Body of pancreas (tissue), 4 donors: ENCODE data around the gene MTHFD1. TPM values are rescaled to one million over a fixed set of nuclear protein-coding genes. Genes with fewer than 3 reads are reported as not detected.

ENCODE experiments used
- ATAC-seq: fragments of 150-250 bp; one replicate; pipeline ENCODE4 v1.9.1; 2016
- DNase-seq, 4 donors: peaks; one replicate each; pipeline ENCODE4 v3.0.0-alpha.2; 2019
- H3K27ac ChIP-seq, 4 donors: fragments of 200-600 bp; sonication (generic); 1 replicate in 3 of 4; 2 replicates in 1 of 4; pipeline versions ENCODE4 v1.5.1 to v1.6.1; 2016 to 2019; ENCODE audit warnings: mild to moderate bottlenecking in 1 of 4, mixed read lengths in 1 of 4, moderate library complexity in 1 of 4
- H3K27me3 ChIP-seq, 2 donors: fragments of 200-600 bp; sonication (generic); one replicate each; pipeline ENCODE4 v1.6.0; 2016; ENCODE audit warnings: mild to moderate bottlenecking in 1 of 2
- H3K36me3 ChIP-seq, 2 donors: fragments of 200-600 bp; sonication (generic); replicated peaks in 1 of 2; 2 replicates each; pipeline ENCODE4 v1.5.1; 2016; ENCODE audit warnings: low read depth in 2 of 2; ENCODE audit not compliant: insufficient read depth in 1 of 2
- H3K4me1 ChIP-seq: fragments of 200-600 bp; sonication (generic); one replicate; pipeline ENCODE4 v1.6.0; 2016
- H3K4me3 ChIP-seq, 2 donors: fragments of 200-600 bp; sonication (generic); 1 replicate in 1 of 2; 2 replicates in 1 of 2; pipeline ENCODE4 v1.5.1; 2016 to 2019
- H3K9me3 ChIP-seq, 3 donors: fragments of 200-600 bp; sonication (generic); 1 replicate in 2 of 3; 2 replicates in 1 of 3; pipeline ENCODE4 v1.5.1; 2016
- POLR2A ChIP-seq, 3 donors: fragments of 450-650 bp; IDR thresholded peaks; one replicate each; pipeline ENCODE4 v1.6.1; 2016; ENCODE audit warnings: antibody characterized with exemption in 3 of 3, mild to moderate bottlenecking in 2 of 3
- WGBS, 2 donors: methylation state at CpG; one replicate each; pipeline ENCODE4 v1.1.5; 2017; 5-methylcytosine and 5-hydroxymethylcytosine counted together
- intact Hi-C: fragments of 100-400 bp; cut with DNase I; formaldehyde crosslinking; loops from one replicate; pipeline ENCODE4 v1.15.1; 2023
- total RNA-seq, 2 donors: library from RNA; depleted of rRNA; stranded (reverse); fragments of >200 nt; gene quantifications; one replicate each; pipeline ENCODE4 v1.1.0, GENCODE V29; 2016
- TF ChIP-seq, protein P1 (sequence below), 7 experiments: fragments of 450-650 bp in 4 of 7; fragments of 200-600 bp in 3 of 7; sonication (generic) in 3 of 7; IDR thresholded peaks; one replicate each; pipeline ENCODE4 v1.5.1; 2016 to 2019; ENCODE audit warnings: antibody characterized with exemption in 7 of 7

MTHFD1 gene
- total RNA-seq, 2 donors from 2014 or later: 20.2 to 29.3 TPM

DNA sequence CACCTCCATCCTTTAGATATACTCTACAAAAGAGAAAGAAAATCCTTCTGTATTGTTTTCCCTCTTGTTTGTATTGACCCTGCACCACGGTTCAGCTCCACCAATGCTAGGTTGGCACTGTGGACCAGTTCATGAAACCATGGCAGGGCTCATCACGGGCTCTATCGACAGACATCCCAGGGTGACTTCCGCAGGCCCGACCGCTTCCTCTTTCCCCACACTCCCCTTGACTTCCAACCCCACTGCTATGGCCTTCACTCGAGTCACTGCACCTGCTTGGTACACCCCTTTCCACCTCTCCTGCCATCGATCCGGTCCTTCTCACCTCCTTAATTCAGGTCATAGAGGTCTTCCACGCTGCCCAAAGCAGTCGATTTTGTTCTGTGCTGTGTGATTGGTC lies 56.0 kb downstream of the MTHFD1 start:
- peaks cover 0 to 19% of the 10 kb centered on the region in 2 donors for H3K36me3 ChIP-seq
- intact Hi-C loops: no loop called here
- H3K4me3 ChIP-seq: no peak overlapping the region
- peaks cover under 1% of the 10 kb centered on the region for H3K4me1 ChIP-seq
- H3K27me3 ChIP-seq: no peaks in the 10 kb centered on the region
- no peak overlapping the region for H3K27ac ChIP-seq
- DNase-seq (no peak), ATAC-seq (no peak)
- 85 to 94% methylated on average over 11 of the region's 11 CpGs for WGBS, 2 donors
- no peak for TF ChIP-seq POLR2A (IDR thresholded peaks at IDR 0.05)
- TF ChIP-seq, protein P1, sequence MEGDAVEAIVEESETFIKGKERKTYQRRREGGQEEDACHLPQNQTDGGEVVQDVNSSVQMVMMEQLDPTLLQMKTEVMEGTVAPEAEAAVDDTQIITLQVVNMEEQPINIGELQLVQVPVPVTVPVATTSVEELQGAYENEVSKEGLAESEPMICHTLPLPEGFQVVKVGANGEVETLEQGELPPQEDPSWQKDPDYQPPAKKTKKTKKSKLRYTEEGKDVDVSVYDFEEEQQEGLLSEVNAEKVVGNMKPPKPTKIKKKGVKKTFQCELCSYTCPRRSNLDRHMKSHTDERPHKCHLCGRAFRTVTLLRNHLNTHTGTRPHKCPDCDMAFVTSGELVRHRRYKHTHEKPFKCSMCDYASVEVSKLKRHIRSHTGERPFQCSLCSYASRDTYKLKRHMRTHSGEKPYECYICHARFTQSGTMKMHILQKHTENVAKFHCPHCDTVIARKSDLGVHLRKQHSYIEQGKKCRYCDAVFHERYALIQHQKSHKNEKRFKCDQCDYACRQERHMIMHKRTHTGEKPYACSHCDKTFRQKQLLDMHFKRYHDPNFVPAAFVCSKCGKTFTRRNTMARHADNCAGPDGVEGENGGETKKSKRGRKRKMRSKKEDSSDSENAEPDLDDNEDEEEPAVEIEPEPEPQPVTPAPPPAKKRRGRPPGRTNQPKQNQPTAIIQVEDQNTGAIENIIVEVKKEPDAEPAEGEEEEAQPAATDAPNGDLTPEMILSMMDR (IDR thresholded peaks at IDR 0.05): no peak
- H3K9me3 ChIP-seq: no peaks in the 10 kb centered on the region

DNA sequence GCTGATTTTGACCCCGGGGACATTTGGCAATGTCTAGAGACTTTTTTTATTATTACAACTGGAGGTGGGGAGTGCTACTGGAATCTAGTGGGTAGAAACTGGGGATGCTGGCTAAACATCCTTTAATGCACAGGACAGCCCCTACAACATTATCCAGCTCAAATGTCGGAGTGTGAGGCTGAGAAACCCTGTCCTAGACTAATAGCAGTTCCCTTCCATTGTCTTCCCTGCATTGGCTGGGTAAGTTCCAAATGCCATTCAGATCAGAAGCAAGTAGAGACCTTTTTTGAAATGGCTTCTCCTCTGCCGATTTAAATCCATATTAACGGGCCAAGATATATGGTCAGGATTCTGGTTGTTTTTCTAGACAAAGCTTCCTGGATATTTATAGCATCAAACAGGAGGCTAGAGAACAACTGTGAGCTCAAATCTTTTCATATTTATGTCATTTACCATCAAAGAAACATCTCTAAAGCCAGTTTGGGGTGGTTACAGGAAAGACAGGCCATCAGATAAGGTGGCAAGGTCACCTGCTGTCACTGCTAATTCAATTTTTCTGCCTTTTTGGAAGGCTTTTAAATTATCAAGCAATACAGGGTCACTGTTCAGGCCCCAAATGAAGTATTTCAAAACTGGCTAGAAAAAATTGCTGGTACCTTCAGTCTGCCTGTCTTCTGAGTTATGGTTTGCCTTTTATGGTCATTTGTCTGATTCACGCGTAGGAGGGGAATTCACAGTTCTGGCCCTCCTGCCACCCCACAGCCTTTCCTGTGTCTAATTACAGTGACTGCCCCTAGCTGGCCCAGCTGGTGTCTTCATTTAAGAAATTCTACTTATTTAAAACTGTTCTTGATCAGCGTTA lies 57.1 kb downstream of the MTHFD1 start:
- ATAC-seq: no peak
- no peaks in the 10 kb centered on the region for H3K27me3 ChIP-seq
- TF ChIP-seq, protein P1 (IDR thresholded peaks at IDR 0.05): no peak
- TF ChIP-seq POLR2A (IDR thresholded peaks at IDR 0.05): no peak
- H3K4me1 ChIP-seq: no peaks in the 10 kb centered on the region
- peaks cover 0 to 22% of the 10 kb centered on the region in 2 donors for H3K36me3 ChIP-seq
- no peak for DNase-seq
- 88 to 90% methylated on average over 7 of the region's 7 CpGs for WGBS, 2 donors
- no peak overlapping the region for H3K27ac ChIP-seq
- intact Hi-C loops: no loop called here
- H3K4me3 ChIP-seq: no peak overlapping the region
- no peaks in the 10 kb centered on the region for H3K9me3 ChIP-seq

DNA sequence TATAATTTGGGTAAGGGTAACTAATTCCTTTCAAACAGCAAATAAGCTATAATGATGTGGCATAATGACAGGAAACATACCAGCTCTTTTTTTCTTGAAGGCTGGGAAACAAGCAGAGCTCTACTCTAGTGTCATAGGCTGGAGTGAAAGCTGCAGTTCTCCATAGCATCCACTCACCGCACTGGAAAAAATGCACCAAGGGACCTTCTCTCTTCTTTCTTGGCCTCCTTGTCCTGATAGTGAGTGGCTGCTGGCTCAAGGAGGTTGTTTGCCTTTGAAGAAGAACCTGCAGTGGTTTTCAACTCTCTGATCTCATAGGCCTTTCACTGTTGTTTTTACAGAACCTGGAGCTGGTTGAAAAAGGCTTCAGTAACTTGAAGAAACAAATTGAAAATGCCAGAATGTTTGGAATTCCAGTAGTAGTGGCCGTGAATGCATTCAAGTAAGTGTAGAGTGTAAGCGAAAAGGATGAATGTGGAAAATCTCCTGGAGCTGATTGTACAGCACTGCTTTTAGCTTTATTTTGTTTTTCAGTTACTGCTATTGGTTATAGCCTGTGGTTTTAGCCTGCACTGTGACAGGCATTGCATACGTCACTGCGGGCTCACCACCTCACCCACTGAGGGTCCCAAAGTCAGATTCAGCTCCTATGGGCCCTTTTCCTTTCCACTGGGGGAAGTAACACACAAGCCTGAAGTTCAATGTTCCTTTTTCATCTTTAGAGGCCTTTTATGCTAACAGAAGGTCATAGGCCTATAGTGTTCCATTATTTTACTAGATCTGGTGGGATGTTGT lies 59.9 kb downstream of the MTHFD1 start:
- H3K36me3 ChIP-seq: peaks cover 0 to 14% of the 10 kb centered on the region in 2 donors
- DNase-seq (no peak), ATAC-seq (no peak)
- no peaks in the 10 kb centered on the region for H3K9me3 ChIP-seq
- no peaks in the 10 kb centered on the region for H3K27me3 ChIP-seq
- H3K27ac ChIP-seq: no peak overlapping the region
- 91 to 98% methylated on average over 5 of the region's 5 CpGs for WGBS, 2 donors
- TF ChIP-seq POLR2A (IDR thresholded peaks at IDR 0.05): no peak
- TF ChIP-seq, protein P1 (IDR thresholded peaks at IDR 0.05): no peak
- intact Hi-C loops: no loop called here
- no peaks in the 10 kb centered on the region for H3K4me1 ChIP-seq
- no peak overlapping the region for H3K4me3 ChIP-seq

DNA sequence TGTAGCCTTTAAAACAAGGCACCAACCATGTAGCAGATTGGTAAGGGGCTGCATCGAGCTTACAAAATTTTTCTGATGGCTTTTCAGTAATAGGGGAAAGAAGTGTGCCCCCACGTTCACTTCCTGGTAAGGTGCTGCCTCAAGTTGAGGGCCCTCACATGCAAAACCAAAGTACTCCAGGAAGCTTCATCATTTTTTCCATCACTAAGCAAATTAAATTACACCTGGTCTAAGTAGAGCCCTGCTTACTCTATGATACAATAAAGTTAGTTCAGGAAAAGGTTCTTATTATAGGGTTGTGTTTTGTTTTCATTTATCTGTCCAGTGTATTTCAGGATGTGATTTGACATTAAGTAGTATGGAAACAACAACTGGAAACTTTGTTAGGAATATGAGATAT lies 62.1 kb downstream of the MTHFD1 start:
- TF ChIP-seq, protein P1 (IDR thresholded peaks at IDR 0.05): no peak
- TF ChIP-seq POLR2A (IDR thresholded peaks at IDR 0.05): no peak
- no peaks in the 10 kb centered on the region for H3K9me3 ChIP-seq
- no peak overlapping the region for H3K4me3 ChIP-seq
- H3K27ac ChIP-seq: no peak overlapping the region
- WGBS, 2 donors: 89 to 96% methylated on average over 2 of the region's 2 CpGs
- DNase-seq (no peak), ATAC-seq (no peak)
- intact Hi-C loops: no loop called here
- H3K4me1 ChIP-seq: no peaks in the 10 kb centered on the region
- no peaks in the 10 kb centered on the region for H3K27me3 ChIP-seq
- H3K36me3 ChIP-seq: peaks cover 0 to 21% of the 10 kb centered on the region in 2 donors
